ENCODE measurements around the gene PLPP3.

DNA sequence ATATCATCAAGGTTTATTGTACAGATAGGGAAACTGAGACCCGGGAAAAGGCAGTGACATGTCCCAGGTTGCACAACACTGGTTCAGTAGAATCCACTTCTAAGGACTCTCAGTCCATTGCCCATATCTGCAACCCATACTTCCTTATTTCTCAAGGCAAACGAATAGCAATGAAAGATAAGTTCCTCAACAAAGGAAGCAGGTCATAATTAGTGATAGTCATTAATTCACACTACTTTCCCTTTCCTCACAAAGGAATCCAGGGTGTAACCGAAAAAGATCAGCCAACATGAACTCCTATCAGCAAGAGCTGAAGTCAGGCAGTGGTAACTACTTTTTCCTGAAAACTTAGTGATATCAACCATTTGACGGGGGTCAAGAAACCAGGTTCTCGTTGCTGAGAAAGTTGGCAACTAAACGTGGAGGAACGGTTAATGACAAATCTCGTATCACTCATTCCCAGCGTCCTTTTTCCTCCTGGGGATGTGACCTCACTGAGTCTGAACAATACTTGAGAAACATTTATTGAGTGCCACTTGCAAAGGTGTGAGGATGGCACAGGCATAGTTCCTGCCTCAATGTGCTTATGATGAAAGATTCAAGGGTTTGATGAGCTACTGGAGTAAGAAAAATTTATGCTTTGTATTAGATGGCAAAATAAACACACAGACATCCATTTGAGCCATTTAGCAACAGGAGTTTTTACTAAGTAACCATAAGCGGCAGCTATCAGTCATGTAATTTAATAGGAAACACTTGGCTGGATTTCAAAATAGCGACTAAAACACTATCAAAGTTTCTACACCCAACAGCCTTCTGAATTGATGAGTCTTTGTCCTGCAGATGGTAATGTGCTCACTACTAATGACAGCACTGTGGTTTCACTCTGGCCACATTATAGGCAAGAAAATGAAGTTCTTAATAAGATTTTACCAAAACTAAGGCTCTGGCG is 82.3 kb downstream of the PLPP3 start:
- TF ChIP-seq SUZ12 (IDR thresholded peaks at IDR 0.05; ENCODE audit: extremely low read depth, insufficient read depth, insufficient read length) (no peak), YY1 (IDR thresholded peaks at IDR 0.05; ENCODE audit: insufficient read depth, insufficient read length) (no peak), ZNF274 (IDR thresholded peaks at IDR 0.05; ENCODE audit: low read depth, low read length) (no peak)

Measured in NT2/D1 (cell line).